ENCODE measurements around the gene WDR75. TPM values are rescaled to one million over a fixed set of nuclear protein-coding genes. Genes with fewer than 3 reads are reported as not detected.

Gene WDR75
- total and polyA plus RNA-seq, 2 of the 4 experiments (the other 2 are of a cell fraction): 21.7 to 52.2 TPM

GRCh38 chr2:189488008-189488310 is 46.7 kb downstream of the WDR75 start:
- no peak overlapping the region for H3K56ac ChIP-seq (ENCODE audit: extremely low read depth, insufficient read depth, low read length)
- H3K9ac ChIP-seq (ENCODE audit: low read depth, low read length): no peak overlapping the region
- no peak overlapping the region for H4K91ac ChIP-seq (ENCODE audit: insufficient read depth, low read depth, low read length)
- H4K5ac ChIP-seq (ENCODE audit: low read depth, low read length): no peak overlapping the region
- no peak overlapping the region for H4K8ac ChIP-seq (ENCODE audit: low read depth in 2 of 2, low read length in 2 of 2)
- no peak overlapping the region for H2BK120ac ChIP-seq (ENCODE audit: low read depth, low read length)
- H3K4me3 ChIP-seq (ENCODE audit: insufficient read depth, low read depth, low read length): no peak overlapping the region
- dilution Hi-C loops (cut with HindIII; ENCODE audit: low sequenced_read_pairs, unreplicated experiment) (no loop called here), intact Hi-C loops (cut with micrococcal nuclease) (no loop called here), in situ Hi-C loops (cut with MboI; ENCODE audit: low sequenced_read_pairs) (no loop called here)
- BruUV-seq (replicated peaks): no TSS peak
- no peak overlapping the region for H3K14ac ChIP-seq (replicated peaks; ENCODE audit: low read depth, low read length)
- no peak for ATAC-seq (ENCODE audit: low read depth)
- no peak overlapping the region for H3K4ac ChIP-seq (ENCODE audit: low read depth, low read length)
- H3K4me1 ChIP-seq (ENCODE audit: control insufficient read depth, insufficient read depth, low read length): peaks cover 2% of the 10 kb centered on the region; the same call in 1 of the 2 replicates
- H3K79me1 ChIP-seq (ENCODE audit: low read depth in 1 of 2, low read length in 2 of 2): no peaks in the 10 kb centered on the region
- H3K27ac ChIP-seq (ENCODE audit: insufficient read depth, low read length): no peak overlapping the region
- no peak overlapping the region for H2AK9ac ChIP-seq (replicated peaks; ENCODE audit: low read depth, low read length, poor library complexity)
- no peak overlapping the region for H2BK5ac ChIP-seq (ENCODE audit: low read depth, low read length, poor library complexity, severe bottlenecking)
- CTCF ChIA-PET: no interaction called here
- H2BK15ac ChIP-seq (ENCODE audit: low read depth, low read length): no peak overlapping the region
- no peak overlapping the region for H2AFZ ChIP-seq (replicated peaks; ENCODE audit: low read length, poor library complexity)
- TF ChIP-seq NFE2L2 (IDR thresholded peaks at IDR 0.05; ENCODE audit: low read depth, low read length) (no peak), FOS (IDR thresholded peaks at IDR 0.05; ENCODE audit: low read depth, low read length) (no peak), MAZ (IDR thresholded peaks at IDR 0.05; ENCODE audit: borderline replicate concordance, low read depth, low read length) (no peak), RAD21 (IDR thresholded peaks at IDR 0.05; ENCODE audit: low read length) (no peak), POLR2A (IDR thresholded peaks at IDR 0.05; ENCODE audit: low read depth, low read length) (no peak), MXI1 (IDR thresholded peaks at IDR 0.05; ENCODE audit: borderline replicate concordance, low read depth, low read length) (no peak), USF2 (IDR thresholded peaks at IDR 0.05; ENCODE audit: low read depth, low read length) (no peak), RCOR1 (IDR thresholded peaks at IDR 0.05; ENCODE audit: insufficient replicate concordance, low read length) (no peak), CTCF (conservative IDR thresholded peaks at IDR 0.05; ENCODE audit: low read depth, low read length) (no peak), RFX5 (IDR thresholded peaks at IDR 0.05; ENCODE audit: low read depth, low read length) (no peak), MAFK (IDR thresholded peaks at IDR 0.05; ENCODE audit: low read depth, low read length) (no peak), CHD1 (IDR thresholded peaks at IDR 0.05; ENCODE audit: low read depth, low read length) (no peak), SMC3 (IDR thresholded peaks at IDR 0.05; ENCODE audit: low read depth, low read length) (no peak)
- H4K20me1 ChIP-seq (ENCODE audit: insufficient read depth, low read length): no peaks in the 10 kb centered on the region
- no peaks in the 10 kb centered on the region for H3K9me3 ChIP-seq (ENCODE audit: control insufficient read depth, insufficient read depth, low read length)
- no peaks in the 10 kb centered on the region for H3K27me3 ChIP-seq (ENCODE audit: control insufficient read depth, insufficient read depth, low read length)
- no peak overlapping the region for H3K4me2 ChIP-seq (ENCODE audit: low read depth, low read length)
- DNase-seq: no peak
- no peak overlapping the region for H3K23ac ChIP-seq (ENCODE audit: low read depth, low read length)
- H2AK5ac ChIP-seq (ENCODE audit: low read depth, low read length): no peak overlapping the region
- H3K9me1 ChIP-seq (ENCODE audit: insufficient read depth, low read length): no peaks in the 10 kb centered on the region
- H2BK20ac ChIP-seq (ENCODE audit: low read depth, low read length): no peak overlapping the region
- WGBS, 2 experiments (ENCODE audit: extremely low coverage in 2 of 2, insufficient read length in 1 of 2): no CpG with 5 or more reads among the region's 1 CpG
- no peak overlapping the region for H3K18ac ChIP-seq (ENCODE audit: low read depth, low read length)
- POLR2A ChIA-PET (ENCODE audit: unreplicated experiment): interaction anchor here (0.6 kb wide), 1 partner anchor 52 kb away, joined by 12 read pairs; no protein-coding TSS in a partner anchor
- no peaks in the 10 kb centered on the region for H3K36me3 ChIP-seq (ENCODE audit: control insufficient read depth, insufficient read depth, low read length)

Measured in IMR-90 (cell line).